RPMI8226 (cell line): ENCODE data around the gene SPTAN1.
"Not testable (repeated sequence)": the region's sequence is repeated elsewhere in the genome, so short reads cannot be mapped to it uniquely, and the experiment has no call there.

ENCODE experiments used
- DNase-seq: peaks from one replicate; pipeline ENCODE4 v3.0.0-alpha.2; 2015

The SPTAN1 gene

GRCh38 chr9:128552153-128552743 lies at the start of gene SPTAN1:
SPTAN1 (plus strand) TSS chr9:128552587; CDS start chr9:128566741, 14,154 bp downstream.
- peak; percentile 96 for DNase-seq

- not testable (repeated sequence) for DNase-seq
Observed at GRCh38 chr9:128503415-128503825, 49.0 kb upstream of the SPTAN1 start.

GRCh38 chr9:128503870-128504269 lies 48.5 kb upstream of the SPTAN1 start:
- peak; percentile 36 for DNase-seq

- DNase-seq, result peak; percentile 98
Observed at GRCh38 chr9:128504485-128505413, 47.6 kb upstream of the SPTAN1 start, which contains the start of gene GLE1. GLE1 (plus strand) TSS chr9:128504719; CDS start chr9:128504806, 87 bp downstream.

GRCh38 chr9:128505414-128505765 lies 47.0 kb upstream of the SPTAN1 start:
- no peak for DNase-seq

- DNase-seq, result not testable (repeated sequence)
Observed at GRCh38 chr9:128505906-128506305, 46.5 kb upstream of the SPTAN1 start.

GRCh38 chr9:128512820-128513219 lies 39.6 kb upstream of the SPTAN1 start:
- no peak for DNase-seq

- DNase-seq, result no peak
Observed at GRCh38 chr9:128521956-128522355, 30.4 kb upstream of the SPTAN1 start.

- DNase-seq, result no peak
Observed at GRCh38 chr9:128523199-128523925, 29.0 kb upstream of the SPTAN1 start.

GRCh38 chr9:128526720-128527119 lies 25.7 kb upstream of the SPTAN1 start:
- no peak for DNase-seq

GRCh38 chr9:128528445-128529160 lies 23.8 kb upstream of the SPTAN1 start:
- DNase-seq, result no peak

GRCh38 chr9:128529191-128529590 lies 23.2 kb upstream of the SPTAN1 start:
- no peak for DNase-seq

GRCh38 chr9:128532581-128532980 lies 19.8 kb upstream of the SPTAN1 start:
- DNase-seq, result no peak

- no peak for DNase-seq
Observed at GRCh38 chr9:128540634-128541360, 11.6 kb upstream of the SPTAN1 start.

- DNase-seq, result no peak
Observed at GRCh38 chr9:128546504-128546903, 5.9 kb upstream of the SPTAN1 start.

GRCh38 chr9:128548876-128549275 lies 3.5 kb upstream of the SPTAN1 start:
- no peak for DNase-seq

- DNase-seq, result no peak
Observed at GRCh38 chr9:128550226-128550625, 2.2 kb upstream of the SPTAN1 start.

GRCh38 chr9:128550770-128551656 lies 1.4 kb upstream of the SPTAN1 start:
- DNase-seq, result no peak

- no peak for DNase-seq
Observed at GRCh38 chr9:128551657-128552152, 682 bp upstream of the SPTAN1 start.

GRCh38 chr9:128552744-128553440 lies 505 bp downstream of the SPTAN1 start:
- DNase-seq, result peak; percentile 69
